OCI-LY7 (cell line): ENCODE data around the gene GOLGA6L7. TPM values are rescaled to one million over a fixed set of nuclear protein-coding genes. Genes with fewer than 3 reads are reported as not detected.

Experiments
- BruUV-seq: library from RNA; stranded (reverse); fragments of 400-500 nt; replicated peaks from 2 replicates; lab custom pipeline; 2021; lab: Mats Ljungman, UMichigan
- CTCF ChIA-PET: fragments of 300-600 bp; sonication (Branson Sonifier 250); formaldehyde crosslinking; loops from one replicate; lab custom pipeline; 2022; ENCODE audit warnings: antibody characterized with exemption; ENCODE audit not compliant: unreplicated experiment; lab: Charles Lee
- POLR2A ChIA-PET: fragments of 300-600 bp; sonication (Branson Sonifier 250); formaldehyde crosslinking; loops from one replicate; lab custom pipeline; 2022; ENCODE audit warnings: antibody characterized with exemption; lab: Charles Lee
- DNase-seq: peaks from one replicate; pipeline ENCODE4 v3.0.0-alpha.2; 2015; ENCODE audit warnings: low spot score
- H2AFZ ChIP-seq: fragments of 200-600 bp; sonication (generic), shearing (Covaris generic); 2 replicates; pipeline ENCODE4 v1.6.1; 2014; ENCODE audit warnings: mild to moderate bottlenecking, antibody characterized with exemption, low read length, moderate library complexity
- H3K27ac ChIP-seq: fragments of 200-600 bp; sonication (generic); 2 replicates; pipeline ENCODE4 v1.5.1; 2014; ENCODE audit warnings: mixed run types, low read depth, mild to moderate bottlenecking, moderate library complexity, low read length, inconsistent platforms; ENCODE audit not compliant: poor library complexity, severe bottlenecking
- H3K36me3 ChIP-seq: fragments of 200-600 bp; sonication (generic); 2 replicates; pipeline ENCODE4 v1.6.1; 2014; ENCODE audit warnings: mild to moderate bottlenecking, antibody characterized with exemption, low read length, moderate library complexity, mixed read lengths; ENCODE audit not compliant: insufficient read depth
- H3K4me1 ChIP-seq: fragments of 200-600 bp; sonication (generic); 2 replicates; pipeline ENCODE4 v1.5.1; 2014; ENCODE audit warnings: mild to moderate bottlenecking, low read length; ENCODE audit not compliant: insufficient read depth, poor library complexity, severe bottlenecking
- H3K4me2 ChIP-seq: fragments of 200-600 bp; sonication (generic); 2 replicates; pipeline ENCODE4 v1.6.1; 2014; ENCODE audit warnings: mild to moderate bottlenecking, low read length
- H3K4me3 ChIP-seq: fragments of 200-600 bp; sonication (generic); 2 replicates; pipeline ENCODE4 v1.5.1; 2014; ENCODE audit warnings: mild to moderate bottlenecking, low read depth, low read length; ENCODE audit not compliant: poor library complexity, severe bottlenecking
- H3K79me2 ChIP-seq: fragments of 200-600 bp; sonication (generic); 2 replicates; pipeline ENCODE4 v1.6.1; 2016; ENCODE audit warnings: low read depth, mild to moderate bottlenecking, low read length, moderate library complexity, mixed read lengths; ENCODE audit not compliant: insufficient read depth
- H3K9me2 ChIP-seq: fragments of 200-600 bp; sonication (generic); 2 replicates; pipeline ENCODE4 v1.6.1; 2016; ENCODE audit warnings: mild to moderate bottlenecking, low read length, mixed read lengths; ENCODE audit not compliant: insufficient read depth
- H3K9me3 ChIP-seq: fragments of 200-600 bp; sonication (generic); 2 replicates; pipeline ENCODE4 v1.6.1; 2014; ENCODE audit warnings: mild to moderate bottlenecking, mixed run types, low read length, mixed read lengths
- H4K20me1 ChIP-seq: fragments of 200-600 bp; sonication (generic); 2 replicates; pipeline ENCODE4 v1.6.1; 2014; ENCODE audit warnings: mild to moderate bottlenecking, antibody characterized with exemption, low read length, moderate library complexity, mixed read lengths; ENCODE audit not compliant: insufficient read depth
- CTCF ChIP-seq: fragments of 200-600 bp; sonication (generic); conservative IDR thresholded peaks from 2 replicates; pipeline ENCODE4 v1.5.1; 2014; ENCODE audit warnings: mild to moderate bottlenecking, antibody characterized with exemption, low read length, moderate library complexity, mixed read lengths
- EZH2phosphoT487 ChIP-seq: fragments of 200-600 bp; sonication (generic); IDR thresholded peaks from 2 replicates; pipeline ENCODE4 v1.6.1; 2018; ENCODE audit warnings: low read depth, borderline replicate concordance, mild to moderate bottlenecking, mixed run types, antibody characterized with exemption, low read length, moderate library complexity, mixed read lengths
- intact Hi-C: fragments of 100-400 bp; cut with micrococcal nuclease; formaldehyde crosslinking; loops from one replicate; pipeline ENCODE4 v1.10.0; 2022; ENCODE audit not compliant: unreplicated experiment
- total RNA-seq, 2 experiments: library from RNA; depleted of rRNA in 1 of 2; stranded (reverse); fragments of >200 nt in 1 of 2; shearing (Covaris generic) in 1 of 2; gene quantifications; 2 replicates each; pipeline ENCODE4 v1.2.3, GENCODE V29; 2014 to 2022

The GOLGA6L7 gene
- total RNA-seq, 2 experiments from 2014 or later, result not detected

GRCh38 chr15:28876845-28877185 lies 28.4 kb upstream of the GOLGA6L7 start:
- Histone ChIP-seq H4K20me1 (no peaks in the 10 kb centered on the region), H3K9me2 (no peaks in the 10 kb centered on the region), H3K79me2 (no peaks in the 10 kb centered on the region), H3K27ac (no peak overlapping the region), H3K9me3 (no peaks in the 10 kb centered on the region), H3K4me2 (no peak overlapping the region), H3K4me1 (no peaks in the 10 kb centered on the region), H3K36me3 (no peaks in the 10 kb centered on the region), H2AFZ (no peak overlapping the region), H3K4me3 (no peak overlapping the region)
- intact Hi-C loops, result no loop called here
- TF ChIP-seq EZH2phosphoT487 (no peak), CTCF (no peak)
- CTCF ChIA-PET, result no interaction called here
- POLR2A ChIA-PET, result interaction anchor here (0.7 kb wide), 1 partner anchor 60 kb away, joined by 3 read pairs; no protein-coding TSS in a partner anchor
- BruUV-seq, result no TSS peak
- no peak for DNase-seq

- Histone ChIP-seq H3K4me2 (no peak overlapping the region), H3K4me3 (no peak overlapping the region), H2AFZ (no peak overlapping the region), H3K4me1 (no peaks in the 10 kb centered on the region), H3K36me3 (no peaks in the 10 kb centered on the region), H3K9me2 (no peaks in the 10 kb centered on the region), H3K79me2 (no peaks in the 10 kb centered on the region), H3K9me3 (no peaks in the 10 kb centered on the region), H4K20me1 (no peaks in the 10 kb centered on the region), H3K27ac (no peak overlapping the region)
- ChIA-PET POLR2A (no interaction called here), CTCF (no interaction called here)
- no peak for DNase-seq
- intact Hi-C loops, result no loop called here
- no TSS peak for BruUV-seq
- TF ChIP-seq EZH2phosphoT487, result no peak
- TF ChIP-seq CTCF, result no peak
Observed at GRCh38 chr15:28876131-28876844, 27.8 kb upstream of the GOLGA6L7 start.

GRCh38 chr15:28875461-28876000 lies 27.1 kb upstream of the GOLGA6L7 start:
- ChIA-PET CTCF (no interaction called here), POLR2A (no interaction called here)
- Histone ChIP-seq H3K4me1 (no peaks in the 10 kb centered on the region), H3K9me2 (no peaks in the 10 kb centered on the region), H3K27ac (no peak overlapping the region), H3K79me2 (no peaks in the 10 kb centered on the region), H3K4me3 (no peak overlapping the region), H4K20me1 (no peaks in the 10 kb centered on the region), H3K36me3 (no peaks in the 10 kb centered on the region), H3K4me2 (no peak overlapping the region), H2AFZ (no peak overlapping the region), H3K9me3 (no peaks in the 10 kb centered on the region)
- DNase-seq, result no peak
- intact Hi-C loops, result no loop called here
- TF ChIP-seq EZH2phosphoT487 (no peak), CTCF (no peak)
- no TSS peak for BruUV-seq
